Measurements from ENCODE around the gene ZNF683. TPM values are rescaled to one million over a fixed set of nuclear protein-coding genes. Genes with fewer than 3 reads are reported as not detected.
"Not testable (repeated sequence)": the region's sequence is repeated elsewhere in the genome, so short reads cannot be mapped to it uniquely, and the experiment has no call there.

ZNF683 gene
- total RNA-seq, 6 donors from 2014 or later = 0.30 to 1.3 (median 0.72) TPM; not detected in 1

DNA sequence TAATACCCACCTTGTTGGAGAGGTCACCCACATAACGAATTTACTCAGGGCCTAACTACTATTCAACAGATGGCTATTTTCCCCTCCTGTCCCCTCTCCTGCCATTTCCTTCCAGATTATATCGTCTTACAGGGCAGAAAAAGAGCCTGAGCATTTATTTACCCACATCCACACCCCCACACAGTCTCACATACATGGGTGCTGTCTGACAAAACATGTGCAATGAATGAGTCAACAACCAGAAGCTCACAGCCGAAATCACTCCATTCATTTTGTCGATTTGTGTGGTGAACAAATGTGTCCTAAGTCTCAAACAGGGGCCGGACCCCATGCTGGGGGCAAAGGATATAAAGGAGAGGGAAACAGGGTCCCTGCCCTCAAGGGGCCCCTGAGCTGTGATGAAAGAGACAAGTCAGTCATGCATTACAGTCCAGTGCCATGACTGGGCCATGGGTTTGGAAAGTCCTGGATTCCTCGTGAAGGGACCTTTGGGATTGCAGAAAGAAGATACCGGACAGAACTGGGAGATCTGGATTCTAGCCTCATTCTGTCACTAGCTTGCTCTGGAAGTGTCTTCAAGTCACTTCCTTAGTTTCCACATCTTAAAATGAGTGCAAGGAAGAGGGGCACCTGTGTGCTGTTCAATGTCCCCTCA is 16.4 kb upstream of the ZNF683 start:
- no peaks in the 10 kb centered on the region for H3K9me3 ChIP-seq
- H3K36me3 ChIP-seq = no peaks in the 10 kb centered on the region
- H3K4me3 ChIP-seq = no peak overlapping the region
- no peak for ATAC-seq (ENCODE audit: low FRiP score in 2 of 2)
- 77 to 79% methylated on average over 7 of the region's 7 CpGs for WGBS, 2 donors
- H3K27ac ChIP-seq = no peak overlapping the region
- H3K4me1 ChIP-seq = no peaks in the 10 kb centered on the region
- DNase-seq = no peak
- no peaks in the 10 kb centered on the region for H3K27me3 ChIP-seq
- TF ChIP-seq, protein P1, sequence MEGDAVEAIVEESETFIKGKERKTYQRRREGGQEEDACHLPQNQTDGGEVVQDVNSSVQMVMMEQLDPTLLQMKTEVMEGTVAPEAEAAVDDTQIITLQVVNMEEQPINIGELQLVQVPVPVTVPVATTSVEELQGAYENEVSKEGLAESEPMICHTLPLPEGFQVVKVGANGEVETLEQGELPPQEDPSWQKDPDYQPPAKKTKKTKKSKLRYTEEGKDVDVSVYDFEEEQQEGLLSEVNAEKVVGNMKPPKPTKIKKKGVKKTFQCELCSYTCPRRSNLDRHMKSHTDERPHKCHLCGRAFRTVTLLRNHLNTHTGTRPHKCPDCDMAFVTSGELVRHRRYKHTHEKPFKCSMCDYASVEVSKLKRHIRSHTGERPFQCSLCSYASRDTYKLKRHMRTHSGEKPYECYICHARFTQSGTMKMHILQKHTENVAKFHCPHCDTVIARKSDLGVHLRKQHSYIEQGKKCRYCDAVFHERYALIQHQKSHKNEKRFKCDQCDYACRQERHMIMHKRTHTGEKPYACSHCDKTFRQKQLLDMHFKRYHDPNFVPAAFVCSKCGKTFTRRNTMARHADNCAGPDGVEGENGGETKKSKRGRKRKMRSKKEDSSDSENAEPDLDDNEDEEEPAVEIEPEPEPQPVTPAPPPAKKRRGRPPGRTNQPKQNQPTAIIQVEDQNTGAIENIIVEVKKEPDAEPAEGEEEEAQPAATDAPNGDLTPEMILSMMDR (IDR thresholded peaks at IDR 0.05) = no peak
- TF ChIP-seq POLR2A (IDR thresholded peaks at IDR 0.05) (no peak), POLR2AphosphoS5 (IDR thresholded peaks at IDR 0.05) (no peak), EP300 (IDR thresholded peaks at IDR 0.05) (no peak)

DNA sequence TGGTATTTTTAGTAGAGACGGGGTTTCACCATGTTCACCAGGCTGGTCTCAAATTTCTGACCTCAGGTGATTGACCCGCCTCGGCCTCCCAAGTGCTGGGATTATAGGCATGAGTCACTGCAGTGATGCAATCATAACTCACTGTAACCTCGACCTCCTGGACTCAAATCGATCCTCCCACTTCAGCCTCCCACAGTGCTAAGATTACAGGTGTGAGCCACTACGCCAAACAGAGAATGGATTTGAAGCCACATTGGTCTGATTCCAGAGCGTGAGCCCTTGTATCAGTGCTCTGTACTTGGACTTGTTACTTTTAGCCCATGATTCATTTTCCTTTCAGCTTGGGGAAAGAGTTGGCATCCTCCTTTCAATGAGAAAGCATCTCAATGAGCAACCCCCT is 14.9 kb upstream of the ZNF683 start:
- ATAC-seq (ENCODE audit: low FRiP score in 2 of 2) = no peak
- Histone ChIP-seq H3K27ac (no peak overlapping the region), H3K36me3 (no peaks in the 10 kb centered on the region), H3K9me3 (no peaks in the 10 kb centered on the region), H3K4me1 (no peaks in the 10 kb centered on the region), H3K4me3 (no peak overlapping the region), H3K27me3 (no peaks in the 10 kb centered on the region)
- DNase-seq = no peak
- no peak for TF ChIP-seq EP300 (IDR thresholded peaks at IDR 0.05)
- TF ChIP-seq, protein P1 (IDR thresholded peaks at IDR 0.05) = no peak
- no peak for TF ChIP-seq POLR2AphosphoS5 (IDR thresholded peaks at IDR 0.05)
- TF ChIP-seq POLR2A (IDR thresholded peaks at IDR 0.05) = no peak
- WGBS, 2 donors = 72 to 76% methylated on average over 7 of the region's 7 CpGs

DNA sequence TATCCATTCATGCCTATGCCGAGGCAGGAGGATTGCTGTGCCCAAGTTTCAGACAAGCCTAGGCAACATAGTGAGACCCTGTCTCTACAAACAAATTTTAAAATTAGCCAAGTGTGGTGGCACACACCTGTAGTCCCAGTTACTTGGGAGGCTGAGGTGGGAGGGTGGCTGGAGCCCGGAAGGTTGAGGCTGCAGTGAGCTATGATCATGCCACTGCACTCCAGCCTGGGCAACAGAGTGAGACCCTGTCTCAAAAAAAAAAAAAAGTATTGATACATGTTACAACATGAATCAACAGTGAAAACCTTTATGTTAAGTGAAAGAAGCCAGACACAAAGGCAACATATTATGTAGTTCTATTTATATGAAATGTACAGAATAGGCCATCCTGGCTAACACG is 12.5 kb upstream of the ZNF683 start:
- not testable (repeated sequence) for DNase-seq; ATAC-seq (ENCODE audit: low FRiP score in 2 of 2); H3K27ac ChIP-seq; H3K4me1 ChIP-seq; H3K9me3 ChIP-seq; H3K27me3 ChIP-seq; H3K4me3 ChIP-seq; H3K36me3 ChIP-seq
- 86 to 91% methylated on average over 3 of the region's 3 CpGs for WGBS, 2 donors

- WGBS, 2 donors = 69 to 82% methylated on average over 3 of the region's 3 CpGs
Observed at GRCh38 chr1:26384076-26384475, 11.5 kb upstream of the ZNF683 start.

GRCh38 chr1:26378879-26379251 is 6.3 kb upstream of the ZNF683 start:
- DNase-seq (no peak), ATAC-seq (ENCODE audit: low FRiP score in 2 of 2) (no peak)
- no peaks in the 10 kb centered on the region for H3K27me3 ChIP-seq
- H3K9me3 ChIP-seq = no peaks in the 10 kb centered on the region
- no peaks in the 10 kb centered on the region for H3K36me3 ChIP-seq
- TF ChIP-seq POLR2AphosphoS5 (IDR thresholded peaks at IDR 0.05) (no peak), POLR2A (IDR thresholded peaks at IDR 0.05) (no peak)
- H3K4me3 ChIP-seq = no peak overlapping the region
- WGBS, 2 donors = 94 to 95% methylated on average over 3 of the region's 3 CpGs
- peaks cover 0 to 4% (median 0%) of the 10 kb centered on the region in 4 donors for H3K4me1 ChIP-seq
- no peak overlapping the region for H3K27ac ChIP-seq

More at GRCh38 chr1:26384076-26384475, 11.5 kb upstream of the ZNF683 start:
- TF ChIP-seq POLR2A (IDR thresholded peaks at IDR 0.05) = no peak
- TF ChIP-seq EP300 (IDR thresholded peaks at IDR 0.05) = no peak
- TF ChIP-seq POLR2AphosphoS5 (IDR thresholded peaks at IDR 0.05) = no peak
- TF ChIP-seq, protein P1 (IDR thresholded peaks at IDR 0.05) = no peak
- ATAC-seq (ENCODE audit: low FRiP score in 2 of 2) = no peak
- Histone ChIP-seq H3K4me1 (no peaks in the 10 kb centered on the region), H3K9me3 (no peaks in the 10 kb centered on the region), H3K36me3 (no peaks in the 10 kb centered on the region), H3K27me3 (no peaks in the 10 kb centered on the region), H3K27ac (no peak overlapping the region), H3K4me3 (no peak overlapping the region)
- DNase-seq = no peak

Data from upper lobe of left lung (tissue), 6 donors.